Measurements from ENCODE around the gene REN. TPM values are rescaled to one million over a fixed set of nuclear protein-coding genes. Genes with fewer than 3 reads are reported as not detected.

The REN gene
- total RNA-seq, 3 donors from 2014 or later (not counting 1 experiment from before 2014, with no cell fraction given), result not detected

GRCh38 chr1:204132718-204133117 is 33.4 kb downstream of the REN start:
- Histone ChIP-seq H3K4me1 (ENCODE audit: control insufficient read depth, insufficient read depth, low read length) (peaks cover 7% of the 10 kb centered on the region), H3K27me3 (ENCODE audit: control insufficient read depth, insufficient read depth, low read length) (no peaks in the 10 kb centered on the region), H3K27ac (ENCODE audit: low read length) (no peak overlapping the region), H3K36me3 (ENCODE audit: control insufficient read depth, insufficient read depth, low read length) (no peaks in the 10 kb centered on the region), H3K4me3 (ENCODE audit: low read length) (no peak overlapping the region), H3K9me3 (ENCODE audit: control insufficient read depth, insufficient read depth, low read length) (no peaks in the 10 kb centered on the region)
- WGBS (ENCODE audit: insufficient coverage), result 96% methylated on average over 4 of the region's 6 CpGs
- Mint-ChIP-seq H3K27ac (no peak overlapping the region), H3K4me1 (peaks cover 12 to 13% of the 10 kb centered on the region in 2 donors), H3K9me3 (no peaks in the 10 kb centered on the region), H3K4me3 (no peak overlapping the region), H3K36me3 (no peaks in the 10 kb centered on the region), H3K27me3 (ENCODE audit: low read depth in 2 of 2) (no peaks in the 10 kb centered on the region)
- DNase-seq (no peak), ATAC-seq (no peak)
- TF ChIP-seq CTCF (IDR thresholded peaks at IDR 0.05), result no peak
- intact Hi-C loops (cut with micrococcal nuclease), result no loop called here

DNA sequence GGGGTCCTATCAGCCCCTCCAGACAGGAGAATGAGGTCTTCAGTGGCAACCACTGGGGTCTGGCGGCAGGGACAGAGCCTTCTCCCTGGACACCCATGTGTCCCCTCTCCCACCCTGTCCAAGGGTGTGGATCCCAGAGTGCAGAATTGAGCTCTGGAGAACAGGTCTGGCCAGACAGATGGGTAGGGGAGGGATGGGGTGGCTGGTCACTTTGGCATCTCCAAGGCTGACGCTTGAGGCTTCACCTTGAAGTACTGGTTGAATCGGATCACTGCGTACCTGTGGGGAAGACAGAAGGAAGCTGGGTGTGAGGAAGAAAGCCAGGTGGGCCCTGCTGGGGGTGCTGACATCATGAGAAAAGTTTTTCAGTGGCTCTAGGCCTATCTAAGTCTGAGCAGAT is 34.2 kb downstream of the REN start:
- 95% methylated on average over 4 of the region's 4 CpGs for whole genome bisulfite sequencing (ENCODE audit: insufficient coverage)
- Mint-ChIP-seq H3K4me3 (no peak overlapping the region), H3K27ac (no peak overlapping the region), H3K9me3 (no peaks in the 10 kb centered on the region), H3K4me1 (peaks cover 12 to 13% of the 10 kb centered on the region in 2 donors), H3K27me3 (ENCODE audit: low read depth in 2 of 2) (no peaks in the 10 kb centered on the region), H3K36me3 (no peaks in the 10 kb centered on the region)
- ATAC-seq (no peak), DNase-seq (no peak)
- TF ChIP-seq CTCF (IDR thresholded peaks at IDR 0.05), result no peak
- Histone ChIP-seq H3K36me3 (ENCODE audit: control insufficient read depth, insufficient read depth, low read length) (no peaks in the 10 kb centered on the region), H3K9me3 (ENCODE audit: control insufficient read depth, insufficient read depth, low read length) (no peaks in the 10 kb centered on the region), H3K27me3 (ENCODE audit: control insufficient read depth, insufficient read depth, low read length) (no peaks in the 10 kb centered on the region), H3K4me1 (ENCODE audit: control insufficient read depth, insufficient read depth, low read length) (peaks cover 7% of the 10 kb centered on the region), H3K4me3 (ENCODE audit: low read length) (no peak overlapping the region), H3K27ac (ENCODE audit: low read length) (no peak overlapping the region)
- intact Hi-C loops (cut with micrococcal nuclease), result no loop called here

- 81% methylated on average over 10 of the region's 11 CpGs for WGBS (ENCODE audit: insufficient coverage)
- Mint-ChIP-seq H3K4me3 (no peak overlapping the region), H3K27ac (no peak overlapping the region), H3K4me1 (peaks cover 12 to 13% of the 10 kb centered on the region in 2 donors), H3K27me3 (ENCODE audit: low read depth in 2 of 2) (no peaks in the 10 kb centered on the region), H3K36me3 (no peaks in the 10 kb centered on the region), H3K9me3 (no peaks in the 10 kb centered on the region)
- Histone ChIP-seq H3K4me3 (ENCODE audit: low read length) (no peak overlapping the region), H3K36me3 (ENCODE audit: control insufficient read depth, insufficient read depth, low read length) (no peaks in the 10 kb centered on the region), H3K4me1 (ENCODE audit: control insufficient read depth, insufficient read depth, low read length) (peaks cover 7% of the 10 kb centered on the region), H3K27me3 (ENCODE audit: control insufficient read depth, insufficient read depth, low read length) (no peaks in the 10 kb centered on the region), H3K27ac (ENCODE audit: low read length) (no peak overlapping the region), H3K9me3 (ENCODE audit: control insufficient read depth, insufficient read depth, low read length) (no peaks in the 10 kb centered on the region)
- ATAC-seq (no peak), DNase-seq (no peak)
- intact Hi-C loops (cut with micrococcal nuclease), result no loop called here
- TF ChIP-seq CTCF (IDR thresholded peaks at IDR 0.05), result no peak
Measured at GRCh38 chr1:204130981-204131892, 34.9 kb downstream of the REN start.
